ENCODE data around the gene ABCC8. TPM values are rescaled to one million over a fixed set of nuclear protein-coding genes. Genes with fewer than 3 reads are reported as not detected.
A peak's percentile ranks its signal among the peaks of the same experiment; 100 is the strongest.

ABCC8 gene
- total RNA-seq, 5 donors from 2014 or later (not counting 1 experiment from before 2014, with no cell fraction given): not detected

DNA sequence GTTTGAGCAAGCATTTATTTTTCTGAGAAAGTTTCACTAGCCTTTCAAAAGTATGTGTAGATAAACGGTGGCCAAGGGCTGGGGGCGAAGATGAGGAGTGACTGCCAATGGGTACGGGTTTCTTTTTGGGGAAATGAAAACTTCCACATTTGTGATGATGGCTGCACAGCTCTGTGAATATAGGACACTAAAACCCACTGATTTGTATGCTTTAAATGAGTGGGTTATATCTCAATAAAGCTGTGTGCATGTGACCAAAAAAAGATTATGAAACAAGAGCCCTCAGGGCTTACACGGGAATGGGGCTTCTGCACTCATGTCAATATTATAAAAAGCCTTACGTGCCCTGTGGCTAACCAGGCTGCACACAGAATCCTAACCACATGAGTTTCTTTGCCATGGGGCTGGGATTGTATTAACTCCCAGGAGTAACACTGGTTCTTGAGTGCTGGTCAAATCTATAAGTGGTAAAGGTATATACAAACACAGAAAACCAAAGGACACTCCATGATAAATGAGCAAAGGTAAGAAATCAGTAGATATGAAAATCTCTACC is 31.3 kb downstream of the ABCC8 start:
- ATAC-seq (replicated peaks in 1 of 4): no peak
- Histone ChIP-seq H3K36me3 (ENCODE audit: control insufficient read depth in 2 of 2, extremely low read depth in 1 of 2, insufficient read depth in 1 of 2, low read length in 1 of 2) (no peaks in the 10 kb centered on the region), H3K4me1 (ENCODE audit: control insufficient read depth in 1 of 2, extremely low read depth in 1 of 2, insufficient read depth in 2 of 2, low read length in 2 of 2) (no peaks in the 10 kb centered on the region), H3K9me3 (no peaks in the 10 kb centered on the region), H3K27ac (ENCODE audit: low read length) (no peak overlapping the region), H3K27me3 (replicated peaks in 1 of 2; ENCODE audit: control insufficient read depth in 2 of 2, extremely low read depth in 1 of 2, insufficient read depth in 2 of 2, low read length in 1 of 2) (peaks cover 0 to 29% of the 10 kb centered on the region in 2 experiments), H3K4me3 (ENCODE audit: control insufficient read depth in 1 of 2, extremely low read depth in 1 of 2, low read length in 1 of 2) (no peak overlapping the region)
- peaks cover 4 to 17% of the 10 kb centered on the region in 2 donors for H3K27me3 Mint-ChIP-seq
- H3K4me1 Mint-ChIP-seq: no peaks in the 10 kb centered on the region
- 68% methylated on average over 3 of the region's 5 CpGs for WGBS (ENCODE audit: insufficient coverage)
- H3K9me3 Mint-ChIP-seq: peaks cover 0 to 4% (median 2%) of the 10 kb centered on the region in 3 donors
- H3K4me3 Mint-ChIP-seq: no peak overlapping the region
- DNase-seq: no peak
- H3K36me3 Mint-ChIP-seq: peaks cover 3% of the 10 kb centered on the region
- POLR2A ChIA-PET: no interaction called here
- no peak overlapping the region for H3K27ac Mint-ChIP-seq
- CTCF ChIA-PET: no interaction called here

DNA sequence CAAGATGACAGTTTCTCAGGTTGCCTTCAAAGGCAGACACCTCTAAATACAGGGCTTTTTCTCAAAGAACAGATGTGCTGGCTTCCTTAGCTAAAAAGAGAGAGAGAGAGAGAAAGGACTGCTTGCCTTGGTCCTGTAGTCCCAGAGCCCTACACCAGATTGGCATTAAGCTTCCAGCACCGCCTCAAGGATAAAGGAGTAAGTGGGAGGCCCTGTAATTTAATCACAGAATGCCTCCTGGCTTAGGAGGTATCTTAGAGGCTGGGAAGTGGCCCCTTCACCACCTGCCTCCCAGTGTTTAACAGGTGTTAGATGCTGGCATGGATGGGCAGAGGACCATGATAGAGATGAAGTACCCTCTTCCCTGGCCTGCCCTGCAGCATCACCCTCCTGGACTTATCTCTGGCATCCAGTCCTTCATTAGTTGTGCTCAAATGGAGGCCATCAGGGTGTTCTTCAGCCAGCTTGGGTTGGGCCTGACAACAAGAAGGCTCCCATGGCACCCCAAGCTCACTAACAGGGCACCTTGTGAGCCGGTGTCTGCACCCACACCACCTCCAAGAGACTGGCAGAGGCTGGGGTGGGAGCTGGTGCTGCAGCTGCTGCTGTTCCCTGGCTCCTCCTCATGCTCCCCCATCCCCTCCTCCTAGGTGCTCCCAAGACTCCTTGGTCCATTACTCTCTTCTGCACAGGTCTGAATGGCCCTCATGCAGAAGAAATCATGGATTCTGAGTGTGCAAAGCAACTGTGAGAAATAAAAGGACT is 32.5 kb downstream of the ABCC8 start:
- WGBS (ENCODE audit: insufficient coverage): no CpG with 5 or more reads among the region's 2 CpGs
- H3K4me3 ChIP-seq (ENCODE audit: control insufficient read depth in 1 of 2, extremely low read depth in 1 of 2, low read length in 1 of 2): no peak overlapping the region
- Mint-ChIP-seq H3K27ac (no peak overlapping the region), H3K36me3 (peaks cover 3% of the 10 kb centered on the region), H3K4me1 (peaks cover 6 to 10% (median 6%) of the 10 kb centered on the region in 3 donors), H3K4me3 (no peak overlapping the region), H3K27me3 (peaks cover 8 to 28% of the 10 kb centered on the region in 2 donors), H3K9me3 (peaks cover 0 to 4% (median 2%) of the 10 kb centered on the region in 3 donors)
- H3K27me3 ChIP-seq (replicated peaks in 1 of 2; ENCODE audit: control insufficient read depth in 2 of 2, extremely low read depth in 1 of 2, insufficient read depth in 2 of 2, low read length in 1 of 2): peaks cover 0 to 38% of the 10 kb centered on the region in 2 experiments
- H3K36me3 ChIP-seq (ENCODE audit: control insufficient read depth in 2 of 2, extremely low read depth in 1 of 2, insufficient read depth in 1 of 2, low read length in 1 of 2): no peaks in the 10 kb centered on the region
- peaks cover 0 to 2% of the 10 kb centered on the region in 2 experiments for H3K4me1 ChIP-seq (ENCODE audit: control insufficient read depth in 1 of 2, extremely low read depth in 1 of 2, insufficient read depth in 2 of 2, low read length in 2 of 2)
- DNase-seq (no peak), ATAC-seq (replicated peaks in 1 of 4) (no peak)
- ChIA-PET POLR2A (interaction anchor here in 1 of 2 donors (0.6 kb wide), 1 partner anchor 862 kb away, joined by 4 read pairs; no protein-coding TSS in a partner anchor), CTCF (no interaction called here)
- no peaks in the 10 kb centered on the region for H3K9me3 ChIP-seq
- H3K27ac ChIP-seq (ENCODE audit: low read length): no peak overlapping the region

DNA sequence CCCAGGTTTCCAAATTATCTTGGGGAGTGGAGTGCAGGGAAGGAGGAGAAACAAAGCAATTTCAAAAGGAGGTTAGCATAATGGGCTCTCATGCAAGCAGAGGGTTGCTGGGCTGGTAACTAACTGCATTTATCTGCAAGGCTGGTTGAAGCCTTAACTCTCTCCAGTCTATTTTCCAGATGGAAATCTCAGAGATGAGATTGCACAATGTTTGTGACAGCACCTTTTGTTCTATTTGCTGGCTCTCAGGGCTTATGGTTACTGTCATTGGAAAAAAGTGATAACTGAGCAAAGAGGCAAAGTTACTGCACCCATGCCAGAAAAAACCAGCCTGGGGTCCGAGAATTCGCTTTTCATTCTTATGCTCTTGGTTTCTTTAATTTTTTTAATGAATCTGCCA is 33.2 kb downstream of the ABCC8 start:
- Mint-ChIP-seq H3K27ac (no peak overlapping the region), H3K4me1 (peaks cover 6 to 15% (median 7%) of the 10 kb centered on the region in 3 donors), H3K4me3 (no peak overlapping the region), H3K36me3 (peaks cover 3% of the 10 kb centered on the region), H3K27me3 (peaks cover 8 to 28% of the 10 kb centered on the region in 2 donors), H3K9me3 (peaks cover 0 to 4% (median 2%) of the 10 kb centered on the region in 3 donors)
- Histone ChIP-seq H3K36me3 (ENCODE audit: control insufficient read depth in 2 of 2, extremely low read depth in 1 of 2, insufficient read depth in 1 of 2, low read length in 1 of 2) (no peaks in the 10 kb centered on the region), H3K4me1 (ENCODE audit: control insufficient read depth in 1 of 2, extremely low read depth in 1 of 2, insufficient read depth in 2 of 2, low read length in 2 of 2) (peaks cover 0 to 2% of the 10 kb centered on the region in 2 experiments), H3K27me3 (replicated peaks in 1 of 2; ENCODE audit: control insufficient read depth in 2 of 2, extremely low read depth in 1 of 2, insufficient read depth in 2 of 2, low read length in 1 of 2) (peaks cover 0 to 38% of the 10 kb centered on the region in 2 experiments), H3K4me3 (ENCODE audit: control insufficient read depth in 1 of 2, extremely low read depth in 1 of 2, low read length in 1 of 2) (no peak overlapping the region), H3K27ac (ENCODE audit: low read length) (no peak overlapping the region), H3K9me3 (no peaks in the 10 kb centered on the region)
- ATAC-seq (replicated peaks in 1 of 4): no peak
- WGBS (ENCODE audit: insufficient coverage): no CpG with 5 or more reads among the region's 2 CpGs
- ChIA-PET CTCF (no interaction called here), POLR2A (no interaction called here)
- no peak for DNase-seq

DNA sequence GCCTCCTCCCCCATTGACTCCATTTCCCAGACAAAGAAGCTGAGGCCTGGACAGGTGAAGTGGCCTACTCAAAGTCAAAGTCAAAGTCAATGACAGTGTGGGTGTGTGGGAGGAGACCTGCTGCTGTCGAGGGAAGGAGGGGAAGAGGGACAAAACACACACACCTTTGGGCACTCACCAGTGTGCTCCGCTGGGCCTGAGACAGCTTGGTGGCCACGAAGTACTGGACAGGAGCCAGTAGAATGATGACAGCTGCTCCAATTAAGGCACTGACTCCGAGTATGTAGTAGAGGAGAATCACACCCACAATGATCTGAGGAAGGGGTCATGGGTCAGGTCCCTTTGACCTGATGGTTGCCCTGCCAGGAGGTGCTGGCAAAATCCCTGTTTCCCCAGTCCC is 33.6 kb downstream of the ABCC8 start:
- H3K27me3 Mint-ChIP-seq: peaks cover 8 to 28% of the 10 kb centered on the region in 2 donors
- no peak overlapping the region for H3K27ac Mint-ChIP-seq
- Histone ChIP-seq H3K27ac (ENCODE audit: low read length) (no peak overlapping the region), H3K36me3 (ENCODE audit: control insufficient read depth in 2 of 2, extremely low read depth in 1 of 2, insufficient read depth in 1 of 2, low read length in 1 of 2) (no peaks in the 10 kb centered on the region), H3K4me3 (ENCODE audit: control insufficient read depth in 1 of 2, extremely low read depth in 1 of 2, low read length in 1 of 2) (no peak overlapping the region), H3K4me1 (ENCODE audit: control insufficient read depth in 1 of 2, extremely low read depth in 1 of 2, insufficient read depth in 2 of 2, low read length in 2 of 2) (peaks cover 0 to 2% of the 10 kb centered on the region in 2 experiments), H3K27me3 (replicated peaks in 1 of 2; ENCODE audit: control insufficient read depth in 2 of 2, extremely low read depth in 1 of 2, insufficient read depth in 2 of 2, low read length in 1 of 2) (peaks cover 0 to 38% of the 10 kb centered on the region in 2 experiments), H3K9me3 (no peaks in the 10 kb centered on the region)
- ChIA-PET CTCF (no interaction called here), POLR2A (no interaction called here)
- peaks cover 6 to 15% (median 7%) of the 10 kb centered on the region in 3 donors for H3K4me1 Mint-ChIP-seq
- H3K9me3 Mint-ChIP-seq: peaks cover 0 to 4% (median 2%) of the 10 kb centered on the region in 3 donors
- no peak overlapping the region for H3K4me3 Mint-ChIP-seq
- DNase-seq: no peak
- WGBS (ENCODE audit: insufficient coverage): 40% methylated on average over 1 of the region's 4 CpGs
- ATAC-seq (replicated peaks in 1 of 4): no peak
- peaks cover 3% of the 10 kb centered on the region for H3K36me3 Mint-ChIP-seq

DNA sequence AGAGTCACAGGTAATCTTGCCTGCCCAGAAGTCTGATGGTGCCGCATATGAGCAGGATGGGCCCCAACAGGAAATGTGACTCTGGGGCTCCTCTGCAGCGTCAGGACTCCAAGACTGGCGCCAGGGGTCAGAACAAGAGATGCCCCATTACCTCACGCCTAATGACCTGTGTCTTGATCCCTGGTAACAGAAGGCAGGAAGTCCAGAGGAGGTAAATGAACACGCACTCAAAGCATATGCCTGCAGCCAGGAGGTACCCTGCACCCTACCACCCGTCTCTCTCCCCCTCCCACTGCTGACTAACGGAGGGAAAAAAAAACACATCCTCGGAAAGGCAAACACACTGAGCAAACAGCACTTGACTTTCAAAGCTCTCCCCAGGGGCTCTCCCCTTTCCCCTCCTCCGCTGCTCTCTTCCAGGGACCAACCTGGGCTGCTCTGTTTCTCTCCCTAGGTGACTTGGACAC is 37.3 kb downstream of the ABCC8 start:
- Histone ChIP-seq H3K27me3 (replicated peaks in 1 of 2; ENCODE audit: control insufficient read depth in 2 of 2, extremely low read depth in 1 of 2, insufficient read depth in 2 of 2, low read length in 1 of 2) (peaks cover 0 to 32% of the 10 kb centered on the region in 2 experiments), H3K27ac (ENCODE audit: low read length) (no peak overlapping the region), H3K9me3 (no peaks in the 10 kb centered on the region), H3K36me3 (ENCODE audit: control insufficient read depth in 2 of 2, extremely low read depth in 1 of 2, insufficient read depth in 1 of 2, low read length in 1 of 2) (no peaks in the 10 kb centered on the region), H3K4me3 (ENCODE audit: control insufficient read depth in 1 of 2, extremely low read depth in 1 of 2, low read length in 1 of 2) (no peak overlapping the region), H3K4me1 (ENCODE audit: control insufficient read depth in 1 of 2, extremely low read depth in 1 of 2, insufficient read depth in 2 of 2, low read length in 2 of 2) (peaks cover 0 to 2% of the 10 kb centered on the region in 2 experiments)
- Mint-ChIP-seq H3K4me3 (peak overlapping the region in 1 of 3 donors; percentile 44), H3K9me3 (peaks cover 0 to 4% (median 2%) of the 10 kb centered on the region in 3 donors), H3K27ac (no peak overlapping the region), H3K4me1 (peaks cover 6 to 15% (median 7%) of the 10 kb centered on the region in 3 donors), H3K36me3 (peaks cover 3% of the 10 kb centered on the region), H3K27me3 (peaks cover 8 to 32% of the 10 kb centered on the region in 2 donors)
- POLR2A ChIA-PET: no interaction called here
- CTCF ChIA-PET: no interaction called here
- WGBS (ENCODE audit: insufficient coverage): 20% methylated on average over 7 of the region's 9 CpGs
- ATAC-seq (replicated peaks in 1 of 4): peak in 1 of 4 experiments; percentile 24
- DNase-seq: no peak

DNA sequence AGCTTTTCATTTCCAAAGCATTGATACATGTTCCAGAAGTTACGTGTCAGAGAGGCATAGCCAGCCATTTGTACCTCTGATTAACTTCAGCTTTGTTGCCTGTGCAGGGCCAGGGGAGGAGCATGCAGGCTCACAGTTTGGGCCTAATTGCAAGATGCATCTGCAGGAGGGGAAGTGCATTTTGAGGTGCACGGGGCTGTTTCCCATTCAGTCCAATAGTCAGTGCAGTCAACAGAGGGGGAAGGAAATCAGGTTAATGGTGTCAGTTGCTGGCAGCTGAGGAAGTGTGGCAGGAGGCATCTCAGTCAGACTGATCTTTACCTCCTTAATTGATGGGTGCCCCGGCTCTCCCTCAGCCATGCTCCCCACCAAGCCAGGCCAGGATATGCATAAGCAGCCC is 39.3 kb downstream of the ABCC8 start:
- ATAC-seq (replicated peaks in 1 of 4): no peak
- no peaks in the 10 kb centered on the region for H3K9me3 ChIP-seq
- peaks cover 8 to 27% of the 10 kb centered on the region in 2 donors for H3K27me3 Mint-ChIP-seq
- H3K4me3 ChIP-seq (ENCODE audit: control insufficient read depth in 1 of 2, extremely low read depth in 1 of 2, low read length in 1 of 2): no peak overlapping the region
- peaks cover 6 to 15% (median 7%) of the 10 kb centered on the region in 3 donors for H3K4me1 Mint-ChIP-seq
- CTCF ChIA-PET: no interaction called here
- no peak overlapping the region for H3K4me3 Mint-ChIP-seq
- no peaks in the 10 kb centered on the region for H3K36me3 ChIP-seq (ENCODE audit: control insufficient read depth in 2 of 2, extremely low read depth in 1 of 2, insufficient read depth in 1 of 2, low read length in 1 of 2)
- DNase-seq: no peak
- no peak overlapping the region for H3K27ac Mint-ChIP-seq
- 50% methylated on average over 3 of the region's 3 CpGs for WGBS (ENCODE audit: insufficient coverage)
- peaks cover 0 to 24% of the 10 kb centered on the region in 2 experiments for H3K27me3 ChIP-seq (replicated peaks in 1 of 2; ENCODE audit: control insufficient read depth in 2 of 2, extremely low read depth in 1 of 2, insufficient read depth in 2 of 2, low read length in 1 of 2)
- peaks cover 0 to 2% of the 10 kb centered on the region in 2 experiments for H3K4me1 ChIP-seq (ENCODE audit: control insufficient read depth in 1 of 2, extremely low read depth in 1 of 2, insufficient read depth in 2 of 2, low read length in 2 of 2)
- no peak overlapping the region for H3K27ac ChIP-seq (ENCODE audit: low read length)
- peaks cover 3% of the 10 kb centered on the region for H3K36me3 Mint-ChIP-seq
- POLR2A ChIA-PET: no interaction called here
- peaks cover 0 to 4% (median 2%) of the 10 kb centered on the region in 3 donors for H3K9me3 Mint-ChIP-seq

All from T-cell (primary cell).